ENCODE results near the gene TRRAP.

DNA sequence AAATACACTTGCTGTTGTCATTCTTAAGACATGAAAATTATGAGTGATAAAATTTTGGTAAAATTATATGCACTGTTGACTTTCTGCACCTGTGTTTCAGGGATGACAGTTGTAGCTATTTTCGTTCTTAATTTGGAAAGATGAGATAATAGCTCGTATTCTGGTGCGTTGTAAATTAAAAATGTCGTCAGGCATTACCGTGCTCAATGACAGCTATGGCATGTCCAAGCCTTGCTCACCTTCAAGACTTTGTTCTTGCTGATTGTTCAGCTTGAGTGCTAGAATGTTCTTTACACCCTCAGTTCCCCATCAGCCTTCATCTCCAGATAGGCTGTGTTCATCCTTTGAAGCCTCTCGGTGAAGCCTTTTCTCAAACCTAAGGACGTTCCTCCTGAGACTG, 21.5 kb downstream of the TRRAP start:
- TF ChIP-seq CTCF (IDR thresholded peaks at IDR 0.05) (no peak), POLR2AphosphoS5 (IDR thresholded peaks at IDR 0.05) (no peak), POLR2A (IDR thresholded peaks at IDR 0.05) (no peak)
